HG02763 (cell line): ENCODE results near the gene ALG9.

Experiments
- ATAC-seq: cut with Tn5 transposase; IDR thresholded peaks from one replicate; pipeline ENCODE4 v1.9.1; 2021; ENCODE audit warnings: mild to moderate bottlenecking, moderate library complexity; ENCODE audit not compliant: unreplicated experiment

Gene ALG9

GRCh38 chr11:111837366-111837891 lies 34.0 kb downstream of the ALG9 start:
- no peak for ATAC-seq

GRCh38 chr11:111836721-111837120 lies 34.7 kb downstream of the ALG9 start:
- peak; percentile 51 for ATAC-seq

GRCh38 chr11:111836162-111836561 lies 35.2 kb downstream of the ALG9 start:
- ATAC-seq, result no peak

DNA sequence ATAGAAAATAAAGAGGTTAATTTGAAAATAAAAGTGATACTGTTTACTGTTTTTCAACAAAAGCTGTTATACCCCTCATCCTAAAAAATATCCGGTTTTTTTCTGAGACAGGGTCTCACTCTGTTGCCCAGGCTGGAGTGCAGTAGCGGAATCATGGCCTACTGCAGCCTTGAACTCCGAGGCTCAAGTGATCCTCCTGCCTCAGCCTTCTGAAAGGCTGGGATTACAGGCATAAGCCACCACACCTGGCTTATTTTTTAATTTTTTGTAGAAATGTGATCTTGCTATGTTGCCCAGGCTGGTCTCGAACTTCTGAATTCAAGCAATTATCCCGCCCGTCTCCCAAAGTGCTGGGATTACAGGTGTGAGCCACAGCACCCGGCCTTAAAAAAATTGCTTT lies 35.7 kb downstream of the ALG9 start:
- ATAC-seq, result no peak

DNA sequence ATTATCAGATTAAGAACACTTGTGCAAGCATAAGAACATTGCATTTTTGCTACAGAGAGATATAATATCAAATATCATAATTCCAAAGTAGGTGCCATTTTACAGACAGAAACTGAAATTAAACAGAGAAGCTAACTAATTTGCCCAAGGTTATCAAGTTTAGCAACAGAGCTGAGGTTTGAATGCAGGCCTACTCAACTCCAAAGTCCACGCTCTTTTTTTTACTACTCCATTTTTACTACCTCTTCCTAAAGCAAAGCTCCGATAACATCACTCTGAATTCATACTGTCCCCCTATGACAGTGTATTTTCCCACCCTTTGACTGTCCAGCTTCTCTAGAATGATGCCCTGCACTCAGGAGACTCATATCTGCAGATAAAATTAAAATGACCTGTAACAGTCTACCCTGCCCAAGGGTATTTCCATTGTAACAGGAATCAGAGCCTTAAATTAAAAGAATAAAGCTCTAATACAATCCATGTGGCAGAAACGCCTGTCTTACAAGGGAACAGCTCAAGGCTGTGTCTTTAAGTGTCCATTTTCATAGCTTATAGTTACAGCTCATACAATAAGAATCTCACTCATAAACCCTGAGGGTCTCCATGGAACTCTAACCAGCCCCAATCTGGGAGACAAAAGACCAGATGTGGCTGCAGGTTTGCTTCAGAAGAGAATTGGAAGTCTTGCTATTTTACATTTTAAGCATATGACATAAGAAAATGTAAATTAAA lies 36.8 kb downstream of the ALG9 start:
- no peak for ATAC-seq

- ATAC-seq, result no peak
Measured at GRCh38 chr11:111833524-111833923, 37.9 kb downstream of the ALG9 start.

GRCh38 chr11:111829185-111829968 lies 42.0 kb downstream of the ALG9 start:
- no peak for ATAC-seq

DNA sequence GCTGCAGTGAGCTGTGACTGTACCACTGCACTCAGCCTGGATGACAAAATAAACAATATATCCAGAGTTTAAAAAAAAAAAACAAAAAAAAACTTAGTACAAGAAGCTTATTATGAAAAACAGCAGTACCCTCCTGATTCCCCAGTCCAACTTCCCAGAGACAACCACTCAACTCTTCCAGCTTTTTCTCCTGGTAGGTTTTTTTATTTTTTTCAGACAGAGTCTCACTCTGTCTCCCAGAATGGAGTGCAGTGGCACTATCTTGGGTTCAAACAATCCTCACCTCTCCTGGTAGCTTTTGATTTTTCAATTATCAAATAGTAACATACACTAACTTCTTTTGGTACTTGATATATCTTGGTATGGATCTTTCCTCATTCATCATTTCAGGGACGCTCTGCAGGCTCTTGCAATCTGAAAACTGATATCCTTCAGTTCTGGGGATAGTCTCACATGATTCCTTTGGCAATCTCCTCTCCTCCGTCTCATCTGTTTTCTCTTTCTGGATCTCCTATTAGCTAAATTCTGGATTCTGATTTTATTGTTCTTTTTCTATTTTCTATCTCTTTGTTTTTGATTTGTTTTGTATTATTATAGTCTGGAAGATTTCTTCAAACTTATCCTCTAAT lies 44.9 kb downstream of the ALG9 start:
- ATAC-seq, result no peak

DNA sequence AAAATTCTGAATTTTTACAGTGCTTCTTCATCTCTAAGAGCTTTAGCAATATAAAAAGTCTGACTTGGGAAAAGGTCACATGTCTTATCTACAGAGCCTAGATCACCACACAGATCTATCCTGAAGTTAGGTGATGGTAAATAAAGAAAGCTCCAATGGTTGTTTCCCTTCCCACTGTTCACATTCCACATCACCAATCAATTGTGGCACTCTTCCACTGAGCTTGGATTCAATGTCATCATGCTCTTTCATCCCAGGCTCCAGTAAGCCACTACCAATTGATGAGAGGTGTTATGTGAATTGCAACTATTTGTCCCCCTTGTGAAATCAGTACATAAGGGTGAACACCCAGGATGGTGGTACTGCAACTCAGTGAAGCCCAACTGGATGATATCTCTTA lies 47.8 kb downstream of the ALG9 start:
- no peak for ATAC-seq

DNA sequence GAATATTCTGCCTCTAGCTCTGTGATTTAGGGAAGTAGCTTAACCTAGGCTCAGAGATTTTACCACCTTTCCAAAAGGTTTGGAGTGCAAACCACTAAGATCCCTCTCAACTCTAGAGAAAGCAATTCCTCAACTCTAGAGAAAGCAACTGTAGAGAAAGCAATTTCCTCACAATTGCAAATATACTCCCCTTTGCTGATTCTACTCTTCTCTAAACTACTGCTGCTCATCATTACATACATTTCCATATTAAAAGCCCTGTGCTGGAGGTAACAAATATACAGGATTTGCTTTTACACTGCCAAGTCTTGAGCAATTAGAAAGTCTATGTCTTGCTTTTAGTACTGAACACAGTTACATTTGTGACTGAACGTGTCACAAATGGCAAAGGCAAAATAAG lies 48.2 kb downstream of the ALG9 start:
- no peak for ATAC-seq

- ATAC-seq, result no peak
Measured at GRCh38 chr11:111819829-111820237, 51.5 kb downstream of the ALG9 start.

DNA sequence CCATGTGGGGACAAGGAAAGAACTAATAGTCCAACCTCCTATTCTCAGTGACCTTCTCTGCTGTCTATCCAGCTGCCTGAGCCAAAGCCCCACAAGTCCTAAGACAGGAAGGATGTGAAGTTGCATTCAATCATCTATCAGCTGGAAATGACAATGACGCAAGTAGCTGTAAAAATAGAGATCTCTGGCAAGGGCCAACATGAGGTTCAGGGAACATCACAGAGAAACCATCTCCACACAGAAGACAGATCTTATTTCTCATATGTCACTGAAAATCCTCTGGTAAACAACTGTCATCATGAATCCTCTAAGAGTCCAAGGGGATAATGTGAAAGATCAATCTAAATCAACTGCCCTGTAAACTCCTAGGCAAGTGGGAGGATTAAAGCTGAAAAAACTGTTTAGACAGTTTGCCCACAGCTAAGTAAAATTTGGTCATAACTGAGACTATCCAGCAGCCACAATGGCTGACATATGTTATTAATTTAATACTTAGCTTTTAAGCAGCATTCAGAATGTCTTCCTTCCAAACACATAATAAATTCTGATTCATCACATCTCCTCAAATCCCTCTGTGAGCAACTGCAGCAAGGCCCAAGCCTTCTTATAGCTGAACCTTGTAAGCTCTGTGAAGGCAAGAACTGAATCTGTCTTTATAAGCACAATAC lies 52.1 kb downstream of the ALG9 start:
- no peak for ATAC-seq

DNA sequence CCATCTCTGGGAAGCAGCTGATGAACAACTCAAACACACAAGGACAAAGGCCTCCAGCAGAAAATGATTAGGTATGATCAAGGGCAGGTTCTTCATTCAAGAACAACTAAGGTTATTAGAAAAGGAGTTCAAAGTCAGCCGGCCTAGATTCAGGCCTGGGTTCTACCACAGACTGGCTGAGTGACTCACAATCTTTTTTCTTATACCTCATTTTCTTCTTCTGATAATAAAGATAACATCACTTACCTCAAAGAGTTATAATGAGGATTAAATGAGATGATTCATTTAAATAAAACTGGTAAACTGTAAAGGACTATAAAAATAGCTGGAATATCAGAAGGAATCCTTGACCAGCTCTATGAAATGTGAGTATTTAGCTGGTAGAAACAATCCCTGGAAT lies 55.9 kb downstream of the ALG9 start:
- no peak for ATAC-seq

GRCh38 chr11:111814557-111815320 lies 56.6 kb downstream of the ALG9 start:
- no peak for ATAC-seq

GRCh38 chr11:111814106-111814505 lies 57.3 kb downstream of the ALG9 start:
- no peak for ATAC-seq

GRCh38 chr11:111812211-111812610 lies 59.2 kb downstream of the ALG9 start:
- no peak for ATAC-seq

- ATAC-seq, result no peak
Measured at GRCh38 chr11:111811445-111811844, 59.9 kb downstream of the ALG9 start.

DNA sequence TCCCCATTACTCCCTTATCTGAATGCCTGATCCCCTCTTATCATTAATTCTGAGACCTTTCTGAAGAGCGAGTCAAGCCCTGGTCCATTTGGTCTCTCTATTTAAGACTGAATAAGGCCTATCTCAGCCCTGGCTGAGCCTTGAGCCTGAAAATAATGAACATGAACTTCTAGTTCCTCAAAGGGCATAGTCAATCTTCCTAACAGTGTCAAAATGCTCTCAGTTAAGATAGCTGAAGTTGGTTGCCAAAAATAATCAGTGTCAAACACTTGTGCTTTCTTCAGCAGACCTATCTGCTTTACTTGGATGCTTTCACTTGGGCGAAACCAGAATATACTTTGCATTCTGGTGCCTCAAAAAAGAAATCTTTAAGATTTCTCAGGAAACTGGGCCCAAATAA lies 62.5 kb downstream of the ALG9 start:
- ATAC-seq, result no peak

- ATAC-seq, result no peak
Measured at GRCh38 chr11:111808063-111808588, 63.3 kb downstream of the ALG9 start.

- no peak for ATAC-seq
Measured at GRCh38 chr11:111807076-111807475, 64.3 kb downstream of the ALG9 start.
